Muscle of arm (tissue), 14 donors: ENCODE results near the gene RPL27A. TPM values are rescaled to one million over a fixed set of nuclear protein-coding genes. Genes with fewer than 3 reads are reported as not detected.
"Not testable (repeated sequence)": the region's sequence is repeated elsewhere in the genome, so short reads cannot be mapped to it uniquely, and the experiment has no call there.

Experiments
- DNase-seq: peaks from one replicate; pipeline ENCODE4 v3.0.0-alpha.2; 2013
- long read RNA-seq, 11 donors: transcript quantifications; one replicate each; lab custom pipeline, GENCODE V29; 2026
- polyA plus RNA-seq, 12 donors: library from polyadenylated mRNA; unstranded; fragments of 120-200 nt; gene quantifications; one replicate each; pipeline ENCODE4 v1.2.1, GENCODE V29; 2013; ENCODE audit not compliant: insufficient read length in 12 of 12

Gene RPL27A
- polyA plus RNA-seq, result 1,000 to 10,000 TPM; 1,657 to 4,063 (median 3,244) TPM
- long read RNA-seq, donor 1, full-length matches to known transcripts, result 2,781 of 2,975 reads
- long read RNA-seq, donor 1, partial matches to known transcripts, result 73 of 2,975 reads
- long read RNA-seq, donor 1, other reads (novel, unspliced or antisense), result 121 of 2,975 reads
- long read RNA-seq, donor 2, full-length matches to known transcripts, result 2,372 of 2,652 reads
- long read RNA-seq, donor 2, partial matches to known transcripts, result 184 of 2,652 reads
- long read RNA-seq, donor 2, other reads (novel, unspliced or antisense), result 96 of 2,652 reads
- long read RNA-seq, donor 3, full-length matches to known transcripts, result 1,311 of 1,429 reads
- long read RNA-seq, donor 3, partial matches to known transcripts, result 74 of 1,429 reads
- long read RNA-seq, donor 3, other reads (novel, unspliced or antisense), result 44 of 1,429 reads
- long read RNA-seq, donor 4, full-length matches to known transcripts, result 1,204 of 1,317 reads
- long read RNA-seq, donor 4, partial matches to known transcripts, result 49 of 1,317 reads
- long read RNA-seq, donor 4, other reads (novel, unspliced or antisense), result 64 of 1,317 reads
- long read RNA-seq, donor 5, result 0 reads
- long read RNA-seq, donor 6, full-length matches to known transcripts, result 1,446 of 1,628 reads
- long read RNA-seq, donor 6, partial matches to known transcripts, result 109 of 1,628 reads
- long read RNA-seq, donor 6, other reads (novel, unspliced or antisense), result 73 of 1,628 reads
- long read RNA-seq, donor 7, full-length matches to known transcripts, result 1,381 of 1,476 reads
- long read RNA-seq, donor 7, partial matches to known transcripts, result 59 of 1,476 reads
- long read RNA-seq, donor 7, other reads (novel, unspliced or antisense), result 36 of 1,476 reads
- long read RNA-seq, donor 8, full-length matches to known transcripts, result 2,488 of 2,727 reads
- long read RNA-seq, donor 8, partial matches to known transcripts, result 100 of 2,727 reads
- long read RNA-seq, donor 8, other reads (novel, unspliced or antisense), result 139 of 2,727 reads
- long read RNA-seq, donor 9, full-length matches to known transcripts, result 1,755 of 1,917 reads
- long read RNA-seq, donor 9, partial matches to known transcripts, result 81 of 1,917 reads
- long read RNA-seq, donor 9, other reads (novel, unspliced or antisense), result 81 of 1,917 reads
- long read RNA-seq, donor 10, full-length matches to known transcripts, result 2,043 of 2,218 reads
- long read RNA-seq, donor 10, partial matches to known transcripts, result 76 of 2,218 reads
- long read RNA-seq, donor 10, other reads (novel, unspliced or antisense), result 99 of 2,218 reads
- long read RNA-seq, donor 11, full-length matches to known transcripts, result 2,866 of 3,146 reads
- long read RNA-seq, donor 11, partial matches to known transcripts, result 124 of 3,146 reads
- long read RNA-seq, donor 11, other reads (novel, unspliced or antisense), result 156 of 3,146 reads

DNA sequence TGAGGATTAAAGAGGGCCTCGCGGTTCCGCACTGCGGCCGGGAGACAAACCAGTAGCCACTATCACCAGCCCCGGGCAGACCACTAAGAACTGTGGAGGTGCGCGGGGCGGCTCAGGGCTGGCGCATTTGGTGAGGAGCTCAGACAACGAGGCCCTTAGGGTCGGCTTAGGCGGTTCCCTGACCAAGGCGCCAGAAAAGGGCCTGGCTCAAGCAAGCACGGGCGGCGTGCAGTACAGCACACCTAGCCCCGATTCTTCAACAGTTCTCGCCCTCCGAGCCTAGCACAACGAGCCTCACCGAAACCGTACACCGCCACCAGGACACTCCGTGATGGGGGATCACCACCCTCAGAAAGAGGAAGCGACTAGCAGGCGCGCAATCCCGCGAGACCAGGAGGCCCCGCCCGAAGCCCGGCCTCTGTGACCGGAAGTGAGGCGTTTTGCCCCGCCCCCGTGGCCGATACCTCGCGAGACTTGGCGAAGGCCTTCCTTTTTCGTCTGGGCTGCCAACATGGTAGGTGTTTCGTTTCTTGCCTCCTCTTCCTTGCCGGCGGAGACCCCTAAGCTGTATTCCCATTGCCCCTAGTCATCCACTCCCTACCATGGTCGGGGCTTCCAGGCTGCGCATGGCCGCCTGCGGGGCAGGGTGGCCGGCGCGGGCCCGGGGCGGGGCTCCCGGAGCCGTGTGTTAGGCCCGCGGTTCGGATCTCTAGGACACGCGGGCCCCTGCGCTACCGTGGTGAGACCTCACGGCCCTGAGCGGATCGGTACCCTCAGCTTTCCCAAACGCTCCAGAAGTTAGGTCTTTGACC lies at the start of gene RPL27A, which contains the start of gene TRIM66:
Gene RPL27A, plus strand, starts transcription at position 490 of the 812 bp plus-strand sequence. Its CDS starts 22 bp downstream, at position 512.
Gene TRIM66, minus strand, starts transcription at position 363 of the 812 bp plus-strand sequence. CDS start 10,391 bp downstream, outside the sequence.
- peak; percentile 98 for DNase-seq

DNA sequence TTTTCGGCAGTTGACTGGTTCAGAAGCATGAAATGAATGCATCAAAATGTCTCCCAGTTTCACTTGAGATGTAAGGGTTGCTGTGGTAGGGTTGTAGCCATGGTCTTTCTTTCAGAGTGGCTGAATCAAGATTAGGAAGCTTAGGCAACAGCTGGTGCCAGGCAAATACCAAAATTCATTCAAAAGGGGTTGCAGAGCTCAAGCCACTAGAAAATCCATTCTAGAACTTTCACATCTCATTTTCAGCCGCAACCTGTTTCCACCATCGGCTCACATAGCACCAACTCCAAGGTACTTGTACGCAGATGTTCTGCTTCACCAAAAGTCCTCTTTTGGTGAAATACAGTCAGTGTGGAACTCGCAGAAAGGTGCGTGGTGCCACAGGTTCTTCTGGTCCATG lies 48.1 kb upstream of the RPL27A start:
- DNase-seq, result no peak

DNA sequence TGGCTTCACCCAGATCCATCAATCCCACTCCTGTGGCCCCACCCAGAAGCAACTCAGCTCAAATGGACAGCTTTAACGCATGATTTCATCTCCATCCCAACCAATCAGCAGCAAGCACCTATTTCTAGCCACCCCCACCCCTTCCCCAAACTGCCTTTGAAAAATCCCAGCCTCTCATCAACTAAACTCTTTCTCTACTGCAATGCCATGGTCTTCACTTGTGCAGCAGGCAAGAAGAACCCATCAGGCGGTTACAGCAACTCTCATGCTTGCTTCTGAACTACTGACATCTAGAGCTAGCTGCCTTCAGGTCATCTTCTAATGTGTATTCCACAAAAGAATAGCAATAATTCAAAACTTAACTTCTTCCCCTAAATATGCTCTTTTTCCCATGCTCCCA lies 46.5 kb upstream of the RPL27A start:
- no peak for DNase-seq

DNA sequence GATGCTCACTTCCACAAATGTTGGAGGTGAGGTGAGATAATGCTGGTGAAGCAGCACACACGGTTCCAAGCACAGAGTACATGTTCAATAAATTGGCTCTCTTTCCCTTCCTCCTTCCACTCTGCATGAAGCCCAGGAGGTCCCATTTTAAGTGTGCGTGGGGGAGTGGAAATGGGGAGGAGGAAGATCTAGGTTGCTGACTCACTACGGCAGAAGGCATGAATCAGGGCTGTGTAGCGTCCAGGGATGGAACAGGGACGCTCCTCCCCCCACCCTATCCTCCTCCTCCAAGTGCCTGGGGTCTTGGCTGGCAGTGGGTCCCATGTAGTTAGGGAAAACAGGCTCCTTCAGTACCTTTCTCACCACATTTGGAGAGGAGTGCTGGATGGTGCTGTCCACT lies 44.3 kb upstream of the RPL27A start:
- no peak for DNase-seq

DNA sequence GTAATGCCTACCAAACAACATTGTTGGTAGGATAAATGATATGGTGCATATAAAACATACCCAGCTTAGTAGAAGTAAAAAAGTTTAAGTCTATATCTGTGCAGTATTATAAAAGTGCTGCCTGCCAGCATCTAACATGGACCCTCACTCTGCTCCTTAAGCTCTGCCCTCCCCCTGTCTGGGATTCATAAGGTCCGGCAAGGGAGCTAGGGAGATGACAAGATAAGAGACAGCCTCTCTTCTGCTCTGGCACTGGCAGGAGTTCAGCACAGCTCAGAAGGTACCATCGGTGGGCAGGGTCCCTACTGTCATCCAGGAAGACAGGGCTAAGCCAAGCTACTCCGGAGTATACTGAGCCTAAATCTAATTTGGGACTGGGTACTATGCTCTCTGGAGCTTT lies 42.9 kb upstream of the RPL27A start:
- DNase-seq, result no peak

DNA sequence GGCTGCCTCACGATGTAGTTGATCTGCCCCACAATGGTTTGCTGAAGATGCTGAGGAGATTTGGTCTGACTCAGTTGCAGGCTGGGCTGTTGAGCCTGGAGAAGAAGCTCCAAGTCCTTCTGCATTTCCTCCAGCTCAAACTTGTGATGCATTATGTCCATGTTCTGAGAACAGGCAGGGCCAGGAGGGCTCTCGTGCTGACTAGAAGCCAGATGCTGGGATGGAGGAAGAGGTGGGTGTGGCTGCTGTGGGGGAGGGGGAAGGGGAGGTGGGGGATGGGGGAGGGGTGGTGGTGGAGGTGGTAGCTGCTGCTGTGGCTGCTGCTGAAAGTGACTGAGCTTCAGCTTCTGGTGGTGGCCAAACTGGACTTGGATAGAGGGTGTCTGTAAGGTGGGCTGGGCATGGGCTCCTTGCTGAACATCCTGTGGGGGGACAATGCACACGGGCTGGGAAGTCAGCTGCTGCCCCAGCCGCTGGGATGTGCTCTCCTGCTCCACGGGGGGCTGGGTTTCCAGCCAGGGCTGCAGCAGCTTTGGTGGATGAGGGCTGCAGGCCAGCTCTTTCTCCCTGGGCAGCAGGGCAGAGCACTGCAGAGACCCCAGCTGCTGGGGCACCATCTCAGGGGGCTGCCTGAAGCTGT lies 42.2 kb upstream of the RPL27A start:
- no peak for DNase-seq

DNA sequence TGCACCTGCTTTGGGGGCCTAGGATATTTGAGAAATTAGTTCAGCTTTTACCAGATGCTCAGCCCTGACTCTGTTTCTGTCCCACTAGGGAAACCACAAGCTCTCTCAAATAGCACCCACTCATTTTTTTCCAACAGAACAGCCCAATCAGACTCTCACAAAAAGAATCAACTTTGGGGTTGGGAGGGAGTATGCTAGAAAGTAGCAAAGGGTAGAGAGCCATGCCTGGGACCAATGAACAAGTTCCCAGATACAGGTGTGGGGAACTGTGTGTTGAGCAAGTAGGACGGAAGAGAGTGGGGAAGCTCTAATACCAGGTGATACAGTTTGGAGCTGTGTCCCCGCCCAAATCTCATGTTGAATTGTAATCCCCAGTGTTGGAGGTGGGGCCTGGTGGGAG lies 41.3 kb upstream of the RPL27A start:
- DNase-seq, result no peak

DNA sequence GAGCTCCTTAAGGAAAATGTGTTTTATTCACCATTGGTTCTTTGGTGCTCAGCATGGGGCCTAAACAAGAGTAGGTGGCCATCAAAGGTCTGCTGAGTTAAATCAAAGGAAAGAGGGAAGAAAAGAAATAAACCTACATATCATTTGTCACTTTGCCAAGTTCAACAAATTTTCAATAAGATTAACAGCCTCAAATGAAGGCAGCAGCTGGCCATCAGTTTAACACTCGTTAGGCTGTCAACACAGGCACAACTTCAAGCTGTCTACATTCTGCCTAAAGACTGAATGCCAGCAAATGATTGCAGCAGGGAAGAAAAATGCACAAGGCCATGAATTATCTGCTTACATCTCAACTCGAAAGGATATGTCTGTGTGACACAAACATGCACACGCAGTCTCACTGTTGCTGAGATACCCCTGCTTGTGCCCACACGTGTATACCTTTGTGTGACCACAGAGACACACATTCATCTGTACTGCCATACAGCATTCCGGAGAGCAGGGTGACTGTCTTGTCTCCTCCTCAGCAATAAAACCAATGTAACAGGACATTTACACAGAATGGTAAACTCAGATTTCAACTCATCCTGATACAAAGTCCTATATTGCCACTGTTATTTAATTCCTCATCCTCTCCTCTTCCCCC lies 40.3 kb upstream of the RPL27A start:
- no peak for DNase-seq

DNA sequence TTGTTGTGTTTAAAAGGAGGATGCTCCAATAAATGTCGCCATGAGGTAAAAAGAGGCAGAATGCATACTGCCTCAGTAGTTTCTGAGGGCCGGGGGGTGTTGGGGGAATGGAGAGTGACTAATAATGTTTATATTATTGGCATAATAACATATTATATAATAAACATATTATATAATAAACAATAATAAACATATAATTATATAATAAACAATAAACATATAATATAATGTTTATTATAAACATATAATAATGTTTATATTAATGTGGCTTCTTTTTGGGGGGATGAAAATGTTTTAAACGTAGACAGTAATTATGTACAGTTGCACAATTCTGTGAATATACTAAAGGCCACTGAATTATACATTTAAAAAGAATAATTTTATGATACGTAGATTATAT lies 35.7 kb upstream of the RPL27A start:
- no peak for DNase-seq

DNA sequence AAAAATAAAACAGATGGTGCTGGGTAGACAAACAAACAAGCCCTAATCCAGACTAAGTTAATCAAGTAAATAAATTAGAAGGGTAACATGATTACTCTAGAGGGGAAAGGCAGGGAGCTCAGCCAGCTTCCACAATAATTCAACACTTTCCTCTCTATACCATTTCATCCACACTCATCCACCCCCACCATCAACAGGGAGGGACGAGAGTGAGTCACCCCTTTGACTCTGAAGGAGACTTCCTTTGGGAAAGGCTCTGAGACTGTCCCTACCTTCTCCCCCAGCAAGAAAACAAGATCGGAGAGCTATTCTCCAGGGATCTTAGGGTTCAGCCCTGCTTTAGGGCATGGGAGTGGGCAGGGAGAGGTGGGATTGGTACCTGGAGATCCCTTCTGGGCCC lies 33.2 kb upstream of the RPL27A start:
- no peak for DNase-seq

DNA sequence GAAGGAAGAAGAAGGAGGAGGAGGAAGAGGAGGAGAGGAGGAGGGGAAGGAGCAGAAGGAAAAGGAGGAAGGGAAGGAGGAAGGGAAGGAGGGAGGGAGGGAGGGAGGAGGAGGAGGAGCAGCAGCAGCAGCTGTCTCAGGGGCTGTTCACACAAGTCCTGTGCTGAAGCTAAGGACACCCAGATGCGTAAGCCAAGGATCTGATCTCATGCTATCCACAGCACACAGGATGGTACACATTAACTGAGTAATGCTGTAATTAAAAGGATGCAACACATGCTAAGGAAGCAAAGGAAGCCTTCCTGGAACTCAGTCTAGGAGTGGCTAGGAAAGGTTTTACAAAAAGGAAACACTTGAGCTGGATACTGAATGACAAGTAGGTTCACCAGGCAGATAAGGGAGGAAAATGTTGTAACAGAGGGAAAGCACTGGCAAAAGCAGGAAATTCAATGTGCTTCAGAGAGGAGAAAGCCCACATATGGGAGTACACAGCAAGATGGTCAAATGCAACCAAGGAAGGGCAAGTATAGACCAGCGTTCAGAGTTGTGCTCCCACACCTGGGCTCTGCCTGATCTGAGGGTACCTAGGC lies 32.1 kb upstream of the RPL27A start:
- no peak for DNase-seq

DNA sequence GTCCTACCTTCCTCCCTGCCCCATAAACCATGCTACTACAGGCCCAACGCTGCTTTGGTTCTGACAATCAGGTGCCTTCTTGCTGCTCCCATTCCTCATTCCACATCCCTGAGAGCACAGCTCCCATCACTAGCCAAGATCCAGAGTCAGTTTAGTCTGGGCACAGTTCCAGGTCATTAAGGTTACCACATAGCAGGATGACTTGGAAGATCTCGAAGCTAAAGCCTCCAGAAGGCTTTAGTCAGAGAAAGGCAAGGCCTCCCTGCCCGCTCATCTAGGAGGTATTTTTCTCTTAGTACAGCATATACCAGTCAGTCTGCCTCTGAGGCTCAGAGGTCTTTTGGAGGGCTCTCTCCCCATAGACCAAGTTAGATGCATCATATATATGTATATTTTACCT lies 30.5 kb upstream of the RPL27A start:
- no peak for DNase-seq

DNA sequence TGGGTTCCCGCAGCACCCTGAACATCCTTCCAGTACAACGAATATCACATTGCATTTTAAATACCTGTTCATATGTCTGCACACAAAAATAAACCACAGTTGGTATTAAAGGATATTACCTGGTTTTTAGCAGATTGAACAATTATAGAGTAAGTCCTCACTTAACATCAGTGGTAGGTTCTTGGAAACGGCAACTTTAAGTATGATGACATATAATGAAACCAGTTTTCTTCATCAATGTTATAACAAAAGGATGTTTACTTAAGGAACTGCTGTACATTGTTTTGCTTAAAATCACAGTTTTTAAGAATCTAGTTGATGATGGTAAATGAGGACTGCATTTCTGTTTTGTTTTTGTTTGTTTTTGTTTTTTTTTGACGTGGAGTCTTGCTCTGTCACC lies 28.1 kb upstream of the RPL27A start:
- DNase-seq, result no peak

DNA sequence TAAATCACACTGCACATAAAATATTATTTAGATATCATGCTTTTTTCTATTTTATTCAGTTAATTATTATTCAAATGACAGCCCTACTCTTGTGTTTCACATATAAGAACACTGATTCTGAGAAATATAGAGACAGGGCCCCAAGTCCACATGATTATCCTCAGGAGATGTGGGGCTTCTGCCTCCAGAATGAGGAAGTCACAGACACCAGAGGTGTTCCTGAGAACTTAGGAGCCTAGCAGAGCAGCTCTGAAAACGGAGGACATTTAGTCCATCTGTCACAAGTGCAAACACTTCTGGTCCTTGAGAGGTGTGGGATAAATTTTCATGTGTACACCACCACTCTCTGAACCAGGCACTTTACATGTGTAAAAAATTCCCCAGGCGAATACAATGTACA lies 26.3 kb upstream of the RPL27A start:
- DNase-seq, result no peak

DNA sequence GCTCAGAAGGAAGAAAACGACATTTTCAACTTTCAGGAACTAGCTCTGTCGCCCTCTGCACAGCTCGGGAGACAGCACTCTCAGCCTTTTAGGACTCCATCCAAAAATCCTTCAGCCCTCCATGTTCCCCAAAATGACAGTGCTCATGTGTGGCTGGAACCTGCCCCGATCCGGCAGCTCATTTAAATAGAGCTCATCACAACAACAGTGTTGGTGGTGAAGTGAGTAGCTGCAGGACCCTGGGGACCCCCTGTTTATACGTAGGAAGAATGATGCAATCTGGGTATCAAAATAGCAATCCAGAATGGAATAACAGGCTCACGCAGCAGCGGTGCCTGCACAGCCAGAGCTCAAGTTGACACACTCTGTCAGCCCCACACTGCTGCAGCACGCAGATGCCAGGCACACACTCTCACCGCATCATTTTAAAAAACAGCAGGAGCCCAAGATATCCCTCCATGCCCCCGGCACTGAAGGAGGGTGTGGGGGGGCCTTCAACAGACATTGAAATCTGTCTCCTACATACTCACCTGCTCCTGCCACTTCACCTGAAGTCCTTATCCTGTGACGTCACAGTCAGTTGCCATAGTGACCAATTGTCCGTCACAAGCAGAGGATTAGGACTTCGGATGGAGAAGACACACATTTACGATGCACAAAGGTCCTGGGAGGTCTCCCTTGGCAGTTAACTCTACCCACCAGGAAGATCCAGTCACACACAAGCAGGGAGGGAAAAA lies 24.1 kb upstream of the RPL27A start:
- DNase-seq, result peak; percentile 47

DNA sequence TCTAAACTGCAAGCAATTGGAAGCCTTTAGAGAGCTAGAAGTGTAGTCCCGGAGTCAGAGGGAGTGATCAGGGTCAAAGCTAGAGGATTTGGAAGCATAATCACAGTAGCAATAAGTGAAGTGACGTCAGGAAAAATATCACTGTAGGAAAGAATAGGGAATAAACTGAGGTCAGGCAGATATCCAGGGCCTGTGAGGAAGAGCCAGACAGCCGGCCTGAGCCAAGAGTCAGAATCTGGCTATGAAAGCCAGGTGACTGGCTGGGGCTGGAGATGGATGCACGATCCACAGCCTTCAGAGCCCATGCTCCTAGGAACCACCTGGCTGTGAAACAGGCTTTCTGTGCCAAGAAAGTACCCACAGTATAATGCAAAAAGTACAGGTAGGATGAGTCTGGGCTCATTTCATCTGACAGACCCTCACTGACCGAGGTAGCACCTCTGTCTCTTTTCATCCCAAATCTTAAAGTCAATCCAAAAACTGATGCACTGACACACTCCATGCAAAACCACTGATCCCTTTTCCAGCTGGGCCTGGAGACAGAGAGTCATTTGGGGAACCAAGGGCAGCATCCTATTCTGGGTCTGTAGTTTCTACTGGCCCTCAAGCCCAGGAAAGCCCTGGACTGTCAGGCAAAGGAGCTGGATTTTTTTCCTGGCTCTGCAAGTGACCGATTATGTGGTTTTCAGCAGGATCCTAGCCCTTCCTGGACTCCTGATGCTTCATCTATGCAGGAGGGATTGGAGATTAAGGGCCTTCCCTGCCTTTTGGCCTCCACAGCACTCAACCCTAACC lies 21.4 kb upstream of the RPL27A start:
- DNase-seq, result peak; percentile 48

DNA sequence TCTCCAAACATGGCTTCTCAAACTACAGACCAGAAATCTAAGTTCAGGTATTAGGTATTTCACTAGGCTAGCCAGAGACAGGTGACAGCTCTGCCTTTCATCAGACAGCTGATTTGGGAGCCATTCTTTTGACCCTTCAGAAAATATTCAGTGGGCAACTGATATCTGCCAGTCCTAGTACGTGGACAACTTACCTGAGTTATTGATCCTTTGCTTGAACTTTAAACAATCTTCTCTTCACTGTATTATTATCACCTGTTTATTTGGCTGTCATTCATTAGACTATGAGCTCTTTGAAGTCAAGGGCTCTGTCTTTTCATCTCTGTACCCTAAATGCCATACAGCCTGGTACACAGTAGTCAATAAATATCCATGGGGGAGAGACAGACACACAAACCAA lies 17.4 kb upstream of the RPL27A start:
- no peak for DNase-seq

DNA sequence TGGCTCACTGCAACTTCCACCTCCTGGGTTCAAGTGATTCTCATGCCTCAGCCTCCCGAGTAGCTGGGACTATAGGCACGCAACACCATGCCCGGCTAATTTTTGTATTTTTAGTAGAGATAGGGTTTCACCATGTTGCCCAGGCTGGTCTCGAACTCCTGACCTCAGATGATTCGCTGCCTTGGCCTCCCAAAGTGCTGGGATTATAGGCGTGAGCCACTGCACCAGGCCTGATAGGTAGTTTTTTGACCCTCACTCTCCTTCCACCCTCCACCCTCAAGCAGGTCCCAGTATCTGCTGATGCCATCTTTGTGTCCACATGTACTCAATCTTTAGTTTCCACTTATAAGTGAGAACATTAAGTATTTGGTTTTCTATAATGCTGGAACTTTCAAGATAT lies 12.5 kb upstream of the RPL27A start:
- not testable (repeated sequence) for DNase-seq
